Measurements from ENCODE around the gene GNAL.

GNAL gene

GRCh38 chr18:11808001-11808855 lies 119.2 kb downstream of the GNAL start:
- DNase-seq (ENCODE audit: low spot score) = peak; percentile 23

- no peak for DNase-seq (ENCODE audit: low spot score)
Observed at GRCh38 chr18:11809895-11810294, 120.8 kb downstream of the GNAL start.

- no peak for DNase-seq (ENCODE audit: low spot score)
Observed at GRCh38 chr18:11810379-11810778, 121.3 kb downstream of the GNAL start.

- no peak for DNase-seq (ENCODE audit: low spot score)
Observed at GRCh38 chr18:11811009-11811408, 121.9 kb downstream of the GNAL start.

GRCh38 chr18:11817229-11817628 lies 128.2 kb downstream of the GNAL start:
- no peak for DNase-seq (ENCODE audit: low spot score)

GRCh38 chr18:11818486-11819203 lies 129.6 kb downstream of the GNAL start:
- DNase-seq (ENCODE audit: low spot score) = no peak

- no peak for DNase-seq (ENCODE audit: low spot score)
Observed at GRCh38 chr18:11819938-11820337, 130.9 kb downstream of the GNAL start.

- DNase-seq (ENCODE audit: low spot score) = no peak
Observed at GRCh38 chr18:11820697-11821096, 131.6 kb downstream of the GNAL start.

- no peak for DNase-seq (ENCODE audit: low spot score)
Observed at GRCh38 chr18:11821208-11821607, 132.1 kb downstream of the GNAL start.

GRCh38 chr18:11821643-11822237 lies 132.7 kb downstream of the GNAL start:
- DNase-seq (ENCODE audit: low spot score) = no peak

GRCh38 chr18:11823545-11823944 lies 134.5 kb downstream of the GNAL start:
- no peak for DNase-seq (ENCODE audit: low spot score)

- no peak for DNase-seq (ENCODE audit: low spot score)
Observed at GRCh38 chr18:11826836-11827235, 137.8 kb downstream of the GNAL start.

GRCh38 chr18:11828786-11829432 lies 139.8 kb downstream of the GNAL start:
- DNase-seq (ENCODE audit: low spot score) = no peak

GRCh38 chr18:11830585-11830984 lies 141.5 kb downstream of the GNAL start:
- DNase-seq (ENCODE audit: low spot score) = no peak

- DNase-seq (ENCODE audit: low spot score) = no peak
Observed at GRCh38 chr18:11831921-11832320, 142.9 kb downstream of the GNAL start.

GRCh38 chr18:11834772-11835171 lies 145.7 kb downstream of the GNAL start:
- DNase-seq (ENCODE audit: low spot score) = no peak

- DNase-seq (ENCODE audit: low spot score) = no peak
Observed at GRCh38 chr18:11839556-11839955, 150.5 kb downstream of the GNAL start.

GRCh38 chr18:11840493-11840892 lies 151.4 kb downstream of the GNAL start:
- DNase-seq (ENCODE audit: low spot score) = no peak

- no peak for DNase-seq (ENCODE audit: low spot score)
Observed at GRCh38 chr18:11842562-11842961, 153.5 kb downstream of the GNAL start.

- DNase-seq (ENCODE audit: low spot score) = no peak
Observed at GRCh38 chr18:11844436-11844835, 155.4 kb downstream of the GNAL start.

GRCh38 chr18:11845654-11846053 lies 156.6 kb downstream of the GNAL start:
- no peak for DNase-seq (ENCODE audit: low spot score)

- DNase-seq (ENCODE audit: low spot score) = no peak
Observed at GRCh38 chr18:11847811-11848210, 158.7 kb downstream of the GNAL start.

All from AG08395 (cell line).